ENCODE results near the gene HINT2. TPM values are rescaled to one million over a fixed set of nuclear protein-coding genes. Genes with fewer than 3 reads are reported as not detected.

The HINT2 gene
- total RNA-seq, 2 donors from 2014 or later, result 69.2 to 80.9 TPM

GRCh38 chr9:35847792-35848572 is 33.1 kb upstream of the HINT2 start:
- Mint-ChIP-seq H3K4me1 (ENCODE audit: low read depth) (peaks cover 34% of the 10 kb centered on the region), H3K36me3 (ENCODE audit: insufficient read depth in 2 of 2) (no peaks in the 10 kb centered on the region), H3K9me3 (no peaks in the 10 kb centered on the region), H3K4me3 (peak overlapping the region; percentile 2 to 51), H3K27ac (peak overlapping the region; percentile 63), H3K27me3 (ENCODE audit: low read depth) (no peaks in the 10 kb centered on the region)
- DNase-seq (peak; percentile 50 to 56), ATAC-seq (replicated peaks in 1 of 2) (peak; percentile 97)

DNA sequence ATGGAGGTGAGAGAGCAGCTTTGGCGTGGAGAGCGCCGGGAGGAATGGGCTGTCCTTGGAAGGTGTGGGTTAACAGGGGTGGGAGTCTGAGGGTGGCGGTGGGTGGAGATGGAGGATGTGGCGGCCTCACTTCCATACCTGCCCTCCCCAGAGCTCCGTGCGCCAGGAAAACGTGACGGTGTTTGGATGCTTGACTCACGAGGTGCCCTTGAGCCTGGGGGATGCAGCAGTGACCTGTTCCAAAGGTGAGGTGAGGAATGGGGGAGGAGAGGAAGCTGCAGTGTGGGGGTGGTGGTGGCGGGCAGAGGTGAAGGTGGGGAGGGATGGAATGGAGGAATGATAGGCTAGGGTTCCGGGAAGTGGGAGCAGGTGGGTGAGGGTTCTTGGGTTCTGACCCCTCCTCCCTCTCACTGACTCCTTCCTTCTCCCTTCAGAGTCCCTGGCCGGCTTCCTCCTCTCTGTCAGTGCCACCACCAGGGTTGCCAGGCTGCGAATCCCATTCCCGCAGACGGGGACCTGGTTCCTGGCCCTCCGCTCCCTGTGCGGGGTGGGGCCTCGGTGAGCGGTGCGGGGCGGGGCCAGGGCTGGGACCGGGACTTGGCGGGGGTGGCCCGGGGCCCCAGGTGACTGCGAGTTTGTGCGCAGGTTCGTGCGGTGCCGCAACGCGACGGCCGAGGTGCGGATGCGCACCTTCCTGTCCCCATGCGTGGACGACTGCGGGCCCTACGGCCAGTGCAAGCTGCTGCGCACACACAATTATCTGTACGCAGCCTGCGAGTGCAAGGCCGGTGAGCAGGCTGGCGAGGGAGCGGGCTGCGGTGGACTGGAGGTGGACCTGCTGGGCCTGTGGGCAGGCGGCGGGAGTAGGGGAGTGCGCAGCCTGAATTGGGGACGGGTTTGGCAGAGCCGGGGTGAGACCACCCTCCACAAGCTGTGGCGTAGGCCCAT is 31.3 kb upstream of the HINT2 start:
- Mint-ChIP-seq H3K4me3 (no peak overlapping the region), H3K36me3 (ENCODE audit: insufficient read depth in 2 of 2) (no peaks in the 10 kb centered on the region), H3K4me1 (ENCODE audit: low read depth) (peaks cover 34% of the 10 kb centered on the region), H3K27ac (no peak overlapping the region), H3K9me3 (no peaks in the 10 kb centered on the region), H3K27me3 (ENCODE audit: low read depth) (no peaks in the 10 kb centered on the region)
- no peak for ATAC-seq (replicated peaks in 1 of 2)
- DNase-seq, result no peak

- Mint-ChIP-seq H3K27me3 (ENCODE audit: low read depth) (no peaks in the 10 kb centered on the region), H3K9me3 (no peaks in the 10 kb centered on the region), H3K27ac (no peak overlapping the region), H3K4me3 (peak overlapping the region in 1 of 2 donors; percentile 12), H3K36me3 (ENCODE audit: insufficient read depth in 2 of 2) (no peaks in the 10 kb centered on the region), H3K4me1 (ENCODE audit: low read depth) (peaks cover 34% of the 10 kb centered on the region)
- DNase-seq (no peak), ATAC-seq (replicated peaks in 1 of 2) (no peak)
Observed at GRCh38 chr9:35844628-35845270, 29.9 kb upstream of the HINT2 start.

GRCh38 chr9:35842795-35843194 is 28.0 kb upstream of the HINT2 start:
- no peak overlapping the region for H3K27ac Mint-ChIP-seq
- H3K4me3 Mint-ChIP-seq, result no peak overlapping the region
- peak in 1 of 2 donors; percentile 55 for ATAC-seq (replicated peaks in 1 of 2)

DNA sequence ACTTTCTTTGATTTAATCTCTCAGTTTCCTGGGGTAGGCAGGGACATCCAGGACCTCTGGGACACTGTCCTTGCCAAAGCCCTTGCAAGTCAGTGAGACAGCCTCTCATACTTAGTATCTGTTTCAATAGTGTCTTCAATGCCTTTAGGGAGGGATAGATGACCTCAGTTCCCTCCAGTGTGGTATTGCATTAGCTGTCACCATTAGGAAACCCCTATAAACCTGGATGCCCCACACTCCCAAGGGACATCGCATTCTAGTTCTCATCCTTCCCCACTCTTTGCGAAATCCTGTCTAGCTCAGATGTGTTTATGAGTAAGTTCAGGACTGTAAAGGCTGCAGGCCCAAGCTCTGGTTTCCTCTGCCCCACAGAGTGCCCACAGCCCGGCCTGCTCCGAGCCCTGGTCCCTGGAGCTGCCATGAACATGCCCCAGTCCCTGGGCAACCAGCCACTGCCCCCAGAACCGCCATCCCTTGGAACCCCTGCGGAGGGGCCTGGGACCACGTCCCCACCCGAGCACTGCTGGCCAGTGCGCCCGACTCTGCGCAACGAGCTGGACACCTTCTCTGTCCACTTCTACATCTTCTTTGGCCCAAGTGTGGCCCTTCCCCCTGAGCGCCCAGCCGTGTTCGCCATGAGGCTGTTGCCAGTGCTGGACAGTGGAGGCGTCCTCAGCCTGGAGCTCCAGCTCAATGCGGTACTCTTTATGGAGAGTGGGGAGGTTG is 27.3 kb upstream of the HINT2 start:
- Mint-ChIP-seq H3K27ac (no peak overlapping the region), H3K4me1 (ENCODE audit: low read depth) (peaks cover 20% of the 10 kb centered on the region), H3K9me3 (no peaks in the 10 kb centered on the region), H3K27me3 (ENCODE audit: low read depth) (no peaks in the 10 kb centered on the region), H3K36me3 (ENCODE audit: insufficient read depth in 2 of 2) (no peaks in the 10 kb centered on the region), H3K4me3 (no peak overlapping the region)
- ATAC-seq (replicated peaks in 1 of 2) (peak in 1 of 2 donors; percentile 9), DNase-seq (no peak)

More at GRCh38 chr9:35842795-35843194, 28.0 kb upstream of the HINT2 start:
- Mint-ChIP-seq H3K9me3 (no peaks in the 10 kb centered on the region), H3K27me3 (ENCODE audit: low read depth) (no peaks in the 10 kb centered on the region), H3K4me1 (ENCODE audit: low read depth) (peaks cover 21% of the 10 kb centered on the region), H3K36me3 (ENCODE audit: insufficient read depth in 2 of 2) (no peaks in the 10 kb centered on the region)
- DNase-seq, result no peak

GRCh38 chr9:35841645-35841900 is 26.7 kb upstream of the HINT2 start:
- Mint-ChIP-seq H3K4me3 (no peak overlapping the region), H3K36me3 (ENCODE audit: insufficient read depth in 2 of 2) (no peaks in the 10 kb centered on the region), H3K27ac (no peak overlapping the region), H3K4me1 (ENCODE audit: low read depth) (peaks cover 20% of the 10 kb centered on the region), H3K9me3 (no peaks in the 10 kb centered on the region), H3K27me3 (ENCODE audit: low read depth) (no peaks in the 10 kb centered on the region)
- ATAC-seq (replicated peaks in 1 of 2) (no peak), DNase-seq (no peak)

DNA sequence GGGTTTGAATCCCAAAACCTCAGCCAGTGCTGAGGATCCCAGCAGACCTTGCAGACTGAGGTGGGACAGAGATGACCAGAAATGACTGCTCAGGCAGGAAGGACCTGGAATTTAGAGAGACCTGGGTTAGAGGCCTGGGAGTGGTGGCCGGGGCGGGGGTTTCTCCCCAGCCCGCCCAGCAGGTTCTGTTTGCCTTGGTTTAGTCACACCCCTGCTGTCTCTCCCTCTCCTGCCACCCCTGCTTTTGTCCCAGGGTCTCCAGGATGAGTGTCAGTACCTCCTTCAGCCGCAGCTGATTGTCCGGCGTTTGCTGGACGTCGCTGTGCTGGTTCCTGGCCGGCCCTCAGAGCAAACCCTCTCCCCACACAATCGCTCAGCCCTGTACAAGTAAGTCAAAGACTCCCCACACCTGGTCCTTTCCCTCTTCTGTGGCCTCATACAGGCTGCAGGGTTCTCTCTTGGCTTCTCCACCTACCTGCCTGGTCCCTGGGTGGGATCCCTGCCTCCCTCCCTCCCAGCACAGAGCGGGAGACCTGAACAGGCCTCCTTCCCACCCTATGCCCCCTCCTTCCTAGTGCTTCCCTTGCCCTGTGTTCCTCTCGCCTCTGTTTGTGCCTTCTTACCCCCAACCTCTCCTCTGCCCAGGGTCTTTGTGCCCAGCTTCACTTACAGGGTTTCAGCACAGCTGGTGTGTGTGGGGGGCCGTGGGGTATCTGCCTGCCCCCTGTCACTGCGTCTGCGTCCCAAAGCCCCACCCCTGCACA is 26.2 kb upstream of the HINT2 start:
- no peaks in the 10 kb centered on the region for H3K27me3 Mint-ChIP-seq (ENCODE audit: low read depth)
- ATAC-seq (replicated peaks in 1 of 2) (no peak), DNase-seq (no peak)
- no peaks in the 10 kb centered on the region for H3K36me3 Mint-ChIP-seq (ENCODE audit: insufficient read depth in 2 of 2)
- no peak overlapping the region for H3K27ac Mint-ChIP-seq
- H3K4me3 Mint-ChIP-seq, result no peak overlapping the region
- H3K9me3 Mint-ChIP-seq, result no peaks in the 10 kb centered on the region
- peaks cover 20% of the 10 kb centered on the region for H3K4me1 Mint-ChIP-seq (ENCODE audit: low read depth)

DNA sequence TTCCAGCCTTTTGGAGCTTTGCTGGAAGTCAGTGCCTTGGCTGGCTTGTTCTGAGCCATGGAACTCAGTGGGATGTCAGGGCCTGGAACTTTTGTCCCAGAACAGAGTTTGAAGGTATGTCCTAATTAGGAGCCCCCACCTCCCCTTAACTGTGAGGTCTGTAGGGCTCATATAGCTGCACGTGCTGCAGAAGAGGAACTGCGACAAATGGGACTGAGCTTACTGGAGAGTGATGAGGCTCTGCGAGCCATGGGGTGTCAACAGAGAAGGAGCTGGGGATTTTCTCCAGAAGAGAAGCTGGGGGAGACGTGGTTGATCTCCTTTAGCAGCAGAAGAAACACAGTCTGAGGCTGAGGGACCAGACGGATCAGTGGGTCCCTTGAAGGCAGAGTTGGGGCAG is 25.1 kb upstream of the HINT2 start:
- H3K4me3 Mint-ChIP-seq, result no peak overlapping the region
- H3K4me1 Mint-ChIP-seq (ENCODE audit: low read depth), result peaks cover 10% of the 10 kb centered on the region
- no peaks in the 10 kb centered on the region for H3K9me3 Mint-ChIP-seq
- ATAC-seq (replicated peaks in 1 of 2) (no peak), DNase-seq (no peak)
- H3K27ac Mint-ChIP-seq, result no peak overlapping the region
- no peaks in the 10 kb centered on the region for H3K36me3 Mint-ChIP-seq (ENCODE audit: insufficient read depth in 2 of 2)
- H3K27me3 Mint-ChIP-seq (ENCODE audit: low read depth), result no peaks in the 10 kb centered on the region

DNA sequence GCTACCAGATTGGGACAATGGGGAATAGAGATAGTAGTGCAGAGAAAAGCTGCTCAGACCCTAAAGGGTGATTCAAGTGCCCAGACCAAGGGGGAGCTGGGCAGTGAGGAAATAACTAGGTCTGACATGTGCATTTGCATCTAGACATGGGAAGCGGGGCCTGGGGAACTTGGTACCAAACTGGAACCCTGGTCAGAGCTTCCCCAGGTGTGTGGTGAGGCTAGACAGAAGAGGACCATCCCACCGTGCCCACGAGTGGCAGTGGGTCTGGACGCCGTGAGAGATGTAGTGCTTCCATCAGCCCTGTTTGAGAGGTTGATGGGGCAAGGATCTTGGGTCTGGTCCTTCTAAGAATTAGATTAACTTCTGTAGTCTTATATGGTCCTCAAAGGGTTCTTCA is 21.8 kb upstream of the HINT2 start:
- no peak for DNase-seq
- H3K4me1 Mint-ChIP-seq (ENCODE audit: low read depth), result peaks cover 6% of the 10 kb centered on the region
- H3K27ac Mint-ChIP-seq, result no peak overlapping the region
- ATAC-seq (replicated peaks in 1 of 2), result no peak
- H3K27me3 Mint-ChIP-seq (ENCODE audit: low read depth), result no peaks in the 10 kb centered on the region
- no peaks in the 10 kb centered on the region for H3K36me3 Mint-ChIP-seq (ENCODE audit: insufficient read depth in 2 of 2)
- no peaks in the 10 kb centered on the region for H3K9me3 Mint-ChIP-seq
- H3K4me3 Mint-ChIP-seq, result no peak overlapping the region

- ATAC-seq (replicated peaks in 1 of 2) (no peak), DNase-seq (no peak)
- Mint-ChIP-seq H3K27ac (no peak overlapping the region), H3K4me3 (no peak overlapping the region), H3K4me1 (ENCODE audit: low read depth) (peaks cover 11% of the 10 kb centered on the region), H3K9me3 (no peaks in the 10 kb centered on the region), H3K36me3 (ENCODE audit: insufficient read depth in 2 of 2) (no peaks in the 10 kb centered on the region), H3K27me3 (ENCODE audit: low read depth) (no peaks in the 10 kb centered on the region)
Observed at GRCh38 chr9:35835766-35836165, 20.9 kb upstream of the HINT2 start.

GRCh38 chr9:35835216-35835632 is 20.4 kb upstream of the HINT2 start:
- peaks cover 17% of the 10 kb centered on the region for H3K4me1 Mint-ChIP-seq (ENCODE audit: low read depth)
- ATAC-seq (replicated peaks in 1 of 2), result no peak
- H3K36me3 Mint-ChIP-seq (ENCODE audit: insufficient read depth in 2 of 2), result no peaks in the 10 kb centered on the region
- no peak overlapping the region for H3K4me3 Mint-ChIP-seq
- DNase-seq, result peak in 1 of 2 donors; percentile 18
- H3K27me3 Mint-ChIP-seq (ENCODE audit: low read depth), result no peaks in the 10 kb centered on the region
- no peaks in the 10 kb centered on the region for H3K9me3 Mint-ChIP-seq
- no peak overlapping the region for H3K27ac Mint-ChIP-seq

Data from activated T-cell treated with anti-CD3 and anti-CD28 coated beads, Interleukin-2, amount 50 U/mL, for 72 hours (primary cell).